BE2C (cell line): ENCODE results near the gene GIMAP1. TPM values are rescaled to one million over a fixed set of nuclear protein-coding genes. Genes with fewer than 3 reads are reported as not detected.
"Not testable (repeated sequence)": the region's sequence is repeated elsewhere in the genome, so short reads cannot be mapped to it uniquely, and the experiment has no call there.

Source experiments
- DNase-seq: peaks from one replicate; pipeline ENCODE4 v3.0.0-alpha.2; 2020
- H3K27me3 ChIP-seq: fragments of 250-450 bp; sonication (Bioruptor Pico); 2 replicates; pipeline ENCODE4 v1.5.1; 2020; ENCODE audit warnings: mild to moderate bottlenecking
- H3K36me3 ChIP-seq: fragments of 250-450 bp; sonication (Bioruptor Pico); 2 replicates; pipeline ENCODE4 v1.5.1; 2020; ENCODE audit warnings: mild to moderate bottlenecking
- H3K4me1 ChIP-seq: fragments of 250-450 bp; sonication (Bioruptor Pico); 2 replicates; pipeline ENCODE4 v1.5.1; 2020
- H3K4me3 ChIP-seq: 2 replicates; pipeline ENCODE4 v1.5.1; 2011; ENCODE audit warnings: low read depth, low read length
- H3K9me3 ChIP-seq: fragments of 250-450 bp; sonication (Bioruptor Pico); 2 replicates; pipeline ENCODE4 v1.5.1; 2020
- polyA plus RNA-seq: library from polyadenylated mRNA; unstranded; fragments of >200 nt; gene quantifications from one replicate; pipeline ENCODE4 v1.2.1, GENCODE V29; 2012; ENCODE audit warnings: low read depth, missing spikeins; ENCODE audit not compliant: insufficient read length, insufficient read depth
- TF ChIP-seq, protein P1 (sequence below): IDR thresholded peaks from 2 replicates; pipeline ENCODE4 v1.5.1; 2012; ENCODE audit warnings: mild to moderate bottlenecking, low read depth, low read length

The GIMAP1 gene
- not detected for polyA plus RNA-seq

DNA sequence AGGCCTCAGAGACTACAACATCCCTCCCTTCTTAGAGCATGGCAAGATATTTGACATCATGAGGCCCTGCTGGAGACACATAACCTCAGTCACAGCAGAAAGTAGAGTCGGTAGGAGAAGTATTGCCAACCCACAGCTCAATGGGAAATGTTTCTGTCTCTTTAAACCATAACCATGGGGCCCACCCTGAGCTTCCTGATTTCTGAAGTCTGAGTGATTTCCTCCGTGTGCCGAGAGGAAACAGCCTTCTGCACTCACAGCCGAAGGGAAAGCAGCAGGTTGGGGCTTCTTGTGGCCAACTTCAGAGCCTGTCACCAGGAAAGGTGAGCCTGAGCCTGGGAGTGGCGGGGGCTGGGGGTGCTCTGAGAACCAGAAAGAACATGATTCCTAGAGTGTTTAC, at the start of gene GIMAP1:
TSS of gene GIMAP1 (plus strand) at position 246 of the 400 bp plus-strand sequence. CDS start 2,435 bp downstream, outside the sequence.
- no peak for DNase-seq
- Histone ChIP-seq H3K4me1 (no peaks in the 10 kb centered on the region), H3K36me3 (no peaks in the 10 kb centered on the region), H3K27me3 (peaks cover 6% of the 10 kb centered on the region), H3K4me3 (no peak within 1 kb of the TSS), H3K9me3 (no peaks in the 10 kb centered on the region)
- TF ChIP-seq, protein P1, sequence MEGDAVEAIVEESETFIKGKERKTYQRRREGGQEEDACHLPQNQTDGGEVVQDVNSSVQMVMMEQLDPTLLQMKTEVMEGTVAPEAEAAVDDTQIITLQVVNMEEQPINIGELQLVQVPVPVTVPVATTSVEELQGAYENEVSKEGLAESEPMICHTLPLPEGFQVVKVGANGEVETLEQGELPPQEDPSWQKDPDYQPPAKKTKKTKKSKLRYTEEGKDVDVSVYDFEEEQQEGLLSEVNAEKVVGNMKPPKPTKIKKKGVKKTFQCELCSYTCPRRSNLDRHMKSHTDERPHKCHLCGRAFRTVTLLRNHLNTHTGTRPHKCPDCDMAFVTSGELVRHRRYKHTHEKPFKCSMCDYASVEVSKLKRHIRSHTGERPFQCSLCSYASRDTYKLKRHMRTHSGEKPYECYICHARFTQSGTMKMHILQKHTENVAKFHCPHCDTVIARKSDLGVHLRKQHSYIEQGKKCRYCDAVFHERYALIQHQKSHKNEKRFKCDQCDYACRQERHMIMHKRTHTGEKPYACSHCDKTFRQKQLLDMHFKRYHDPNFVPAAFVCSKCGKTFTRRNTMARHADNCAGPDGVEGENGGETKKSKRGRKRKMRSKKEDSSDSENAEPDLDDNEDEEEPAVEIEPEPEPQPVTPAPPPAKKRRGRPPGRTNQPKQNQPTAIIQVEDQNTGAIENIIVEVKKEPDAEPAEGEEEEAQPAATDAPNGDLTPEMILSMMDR = no peak

DNA sequence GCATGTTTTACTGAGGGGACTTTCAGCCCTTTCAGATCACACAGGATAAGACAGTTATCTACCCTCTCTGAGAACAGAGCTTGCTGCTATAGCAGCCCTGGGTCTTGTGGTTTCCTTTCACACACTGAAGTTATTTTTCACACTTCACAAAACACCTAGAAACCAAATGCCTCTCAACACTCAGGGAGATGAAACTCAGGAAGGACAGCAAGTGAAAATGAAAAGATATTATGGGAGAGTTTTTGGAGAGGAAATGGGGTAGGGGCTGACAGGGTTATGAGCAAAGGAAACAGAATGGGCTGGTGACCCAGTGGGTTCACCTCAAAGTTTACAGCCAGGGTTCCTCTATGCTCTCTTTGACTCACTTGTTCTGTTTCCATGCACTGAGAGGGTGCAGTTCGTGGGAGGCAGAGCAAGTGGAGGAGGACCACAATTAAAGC, 47.9 kb upstream of the GIMAP1 start:
- Histone ChIP-seq H3K4me1 (no peaks in the 10 kb centered on the region), H3K36me3 (no peaks in the 10 kb centered on the region), H3K4me3 (no peak overlapping the region), H3K27me3 (no peaks in the 10 kb centered on the region), H3K9me3 (no peaks in the 10 kb centered on the region)
- TF ChIP-seq, protein P1 = no peak
- no peak for DNase-seq

DNA sequence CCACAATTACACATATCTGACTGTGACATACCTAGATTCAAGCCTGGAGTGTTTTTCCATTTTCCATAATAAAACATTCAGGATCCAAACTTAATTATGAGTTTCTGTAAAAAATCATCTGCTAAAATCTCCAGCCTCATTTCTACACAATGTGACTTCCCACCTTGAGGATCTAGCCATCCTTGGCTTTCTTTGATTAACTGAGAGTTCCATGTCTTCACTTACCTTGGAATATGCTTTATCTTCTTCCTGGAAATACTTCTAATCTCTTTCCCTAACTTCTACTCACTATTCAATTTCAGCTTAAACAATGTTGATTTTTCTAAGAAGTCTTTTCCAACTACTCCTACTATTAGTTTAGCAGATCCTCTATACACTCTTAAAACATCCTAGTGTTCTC, 47.4 kb upstream of the GIMAP1 start:
- no peaks in the 10 kb centered on the region for H3K36me3 ChIP-seq
- no peaks in the 10 kb centered on the region for H3K9me3 ChIP-seq
- H3K4me3 ChIP-seq = no peak overlapping the region
- H3K4me1 ChIP-seq = no peaks in the 10 kb centered on the region
- no peak for DNase-seq
- no peaks in the 10 kb centered on the region for H3K27me3 ChIP-seq
- TF ChIP-seq, protein P1 = no peak

DNA sequence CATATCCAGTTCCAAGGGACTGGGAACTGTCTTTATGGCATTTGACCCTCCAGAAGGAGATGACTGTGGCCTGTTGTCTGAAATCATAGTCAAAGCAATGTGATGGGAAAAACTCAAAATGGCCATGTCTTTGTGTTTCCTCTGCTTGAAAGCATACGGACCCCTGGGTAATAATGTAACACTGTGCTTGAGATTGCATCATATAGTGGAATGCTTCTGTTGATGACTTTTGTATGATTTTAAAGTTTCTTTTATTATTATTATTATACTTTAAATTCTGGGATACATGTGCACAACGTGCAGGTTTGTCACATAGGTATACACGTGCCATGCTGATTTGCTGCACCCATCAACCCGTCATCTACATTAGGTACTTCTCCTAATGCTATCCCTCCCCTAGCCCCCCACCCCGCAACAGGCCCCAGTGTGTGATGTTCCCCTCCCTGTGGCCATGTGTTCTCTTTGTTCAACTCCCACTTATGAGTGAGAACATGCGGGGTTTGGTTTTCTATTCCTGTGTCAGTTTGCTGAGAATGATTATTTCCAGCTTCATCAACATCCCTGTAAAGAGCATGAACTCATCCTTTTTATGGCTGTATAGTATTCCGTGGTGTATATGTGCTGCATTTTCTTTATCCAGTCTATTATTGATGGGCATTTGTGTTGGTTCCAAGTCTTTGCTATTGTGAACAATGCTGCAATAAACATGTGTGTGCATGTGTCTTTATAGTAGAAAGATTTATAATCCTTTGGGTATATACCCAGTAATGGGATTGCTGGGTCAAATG, 44.4 kb upstream of the GIMAP1 start:
- H3K9me3 ChIP-seq, H3K4me3 ChIP-seq, DNase-seq, H3K36me3 ChIP-seq, H3K4me1 ChIP-seq, H3K27me3 ChIP-seq: not testable (repeated sequence)

GRCh38 chr7:150675714-150676113, 40.7 kb upstream of the GIMAP1 start:
- H3K4me1 ChIP-seq = no peaks in the 10 kb centered on the region
- H3K9me3 ChIP-seq = no peaks in the 10 kb centered on the region
- TF ChIP-seq, protein P1 = no peak
- no peak overlapping the region for H3K4me3 ChIP-seq
- H3K36me3 ChIP-seq = no peaks in the 10 kb centered on the region
- H3K27me3 ChIP-seq = no peaks in the 10 kb centered on the region
- DNase-seq = no peak

DNA sequence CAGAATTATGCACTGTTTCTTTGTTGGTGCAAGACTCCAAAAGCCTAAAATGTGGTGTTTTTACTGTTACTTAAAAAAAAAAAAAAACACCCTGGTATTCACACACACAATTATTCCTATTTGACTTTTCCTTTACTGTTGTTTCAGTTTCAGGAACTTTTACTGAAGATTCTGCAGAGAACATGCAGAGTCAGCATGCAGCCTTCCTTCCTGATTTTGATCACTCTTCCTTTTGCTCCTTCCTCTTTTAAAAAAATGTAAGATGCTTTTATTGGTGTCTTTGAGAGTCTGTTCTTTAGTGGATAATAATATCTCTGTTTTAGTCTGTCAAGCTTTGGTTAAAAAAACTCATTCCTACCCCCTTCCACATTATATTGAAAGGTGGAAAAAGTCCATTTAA, 40.1 kb upstream of the GIMAP1 start:
- not testable (repeated sequence) for H3K4me1 ChIP-seq, DNase-seq, H3K36me3 ChIP-seq, H3K27me3 ChIP-seq, H3K4me3 ChIP-seq, H3K9me3 ChIP-seq

GRCh38 chr7:150676854-150677253, 39.6 kb upstream of the GIMAP1 start:
- not testable (repeated sequence) for H3K4me1 ChIP-seq, H3K9me3 ChIP-seq, DNase-seq, H3K4me3 ChIP-seq, H3K36me3 ChIP-seq, H3K27me3 ChIP-seq

DNA sequence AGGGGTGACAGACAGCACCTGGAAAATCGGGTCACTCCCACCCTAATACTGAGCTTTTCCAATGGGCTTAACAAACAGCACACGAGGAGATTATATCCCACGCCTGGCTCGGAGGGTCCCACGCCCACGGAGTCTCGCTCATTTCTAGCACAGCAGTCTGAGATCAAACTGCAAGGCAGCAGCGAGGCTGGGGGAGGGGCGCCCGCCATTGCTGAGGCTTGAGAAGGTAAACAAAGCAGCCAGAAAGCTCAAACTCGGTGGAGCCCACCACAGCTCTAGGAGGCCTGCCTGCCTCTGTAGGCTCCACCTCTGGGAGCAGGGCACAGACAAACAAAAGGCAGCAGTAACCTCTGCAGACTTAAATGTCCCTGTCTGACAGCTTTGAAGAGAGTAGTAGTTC, 37.8 kb upstream of the GIMAP1 start:
- H3K4me1 ChIP-seq, H3K4me3 ChIP-seq, H3K27me3 ChIP-seq, H3K9me3 ChIP-seq, H3K36me3 ChIP-seq, DNase-seq: not testable (repeated sequence)

- not testable (repeated sequence) for H3K27me3 ChIP-seq, H3K9me3 ChIP-seq, H3K4me3 ChIP-seq, H3K4me1 ChIP-seq, H3K36me3 ChIP-seq, DNase-seq
Observed at GRCh38 chr7:150680364-150680763, 36.0 kb upstream of the GIMAP1 start.
